WTC11 (cell line): Measurements from ENCODE around the gene KRTAP4-7.

Experiments
- ZNF232 ChIP-seq: sonication (generic); formaldehyde crosslinking; IDR thresholded peaks from 2 replicates; pipeline ENCODE4 v1.8.0; 2022; ENCODE audit warnings: mild to moderate bottlenecking, missing genetic modification reagents
- TF ChIP-seq, protein P1 (sequence below): sonication (generic); formaldehyde crosslinking; IDR thresholded peaks from 2 replicates; pipeline ENCODE4 v1.8.1; 2023; ENCODE audit warnings: mild to moderate bottlenecking, missing genetic modification reagents, moderate library complexity
- TF ChIP-seq, protein P2 (sequence below): fragments of 200-600 bp; IDR thresholded peaks from 2 replicates; pipeline ENCODE4 v1.8.0; 2022; ENCODE audit warnings: antibody characterized with exemption

DNA sequence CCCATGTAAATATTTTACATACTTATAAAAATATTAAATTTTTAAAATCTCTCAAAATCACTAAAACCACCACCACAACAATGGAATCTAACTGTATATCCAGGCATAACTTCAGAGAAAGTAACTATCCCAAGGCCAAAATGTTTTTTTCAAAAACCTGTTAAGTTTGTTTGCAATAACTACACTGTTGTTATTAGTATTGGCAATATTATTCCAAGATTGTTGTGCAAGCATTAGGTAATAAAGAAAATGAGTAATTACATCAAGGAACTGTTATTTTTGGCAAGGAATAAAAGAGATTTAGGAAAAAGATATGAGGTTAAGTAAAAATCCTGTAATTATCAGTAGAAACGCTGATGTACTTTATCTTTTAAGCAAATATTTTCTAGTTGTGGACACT lies 43.4 kb downstream of the KRTAP4-7 start:
- no peak for TF ChIP-seq ZNF232 (CRISPR knock-in tag)
- TF ChIP-seq, protein P1, sequence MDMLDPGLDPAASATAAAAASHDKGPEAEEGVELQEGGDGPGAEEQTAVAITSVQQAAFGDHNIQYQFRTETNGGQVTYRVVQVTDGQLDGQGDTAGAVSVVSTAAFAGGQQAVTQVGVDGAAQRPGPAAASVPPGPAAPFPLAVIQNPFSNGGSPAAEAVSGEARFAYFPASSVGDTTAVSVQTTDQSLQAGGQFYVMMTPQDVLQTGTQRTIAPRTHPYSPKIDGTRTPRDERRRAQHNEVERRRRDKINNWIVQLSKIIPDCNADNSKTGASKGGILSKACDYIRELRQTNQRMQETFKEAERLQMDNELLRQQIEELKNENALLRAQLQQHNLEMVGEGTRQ (CRISPR knock-in tag) = no peak
- TF ChIP-seq, protein P2, sequence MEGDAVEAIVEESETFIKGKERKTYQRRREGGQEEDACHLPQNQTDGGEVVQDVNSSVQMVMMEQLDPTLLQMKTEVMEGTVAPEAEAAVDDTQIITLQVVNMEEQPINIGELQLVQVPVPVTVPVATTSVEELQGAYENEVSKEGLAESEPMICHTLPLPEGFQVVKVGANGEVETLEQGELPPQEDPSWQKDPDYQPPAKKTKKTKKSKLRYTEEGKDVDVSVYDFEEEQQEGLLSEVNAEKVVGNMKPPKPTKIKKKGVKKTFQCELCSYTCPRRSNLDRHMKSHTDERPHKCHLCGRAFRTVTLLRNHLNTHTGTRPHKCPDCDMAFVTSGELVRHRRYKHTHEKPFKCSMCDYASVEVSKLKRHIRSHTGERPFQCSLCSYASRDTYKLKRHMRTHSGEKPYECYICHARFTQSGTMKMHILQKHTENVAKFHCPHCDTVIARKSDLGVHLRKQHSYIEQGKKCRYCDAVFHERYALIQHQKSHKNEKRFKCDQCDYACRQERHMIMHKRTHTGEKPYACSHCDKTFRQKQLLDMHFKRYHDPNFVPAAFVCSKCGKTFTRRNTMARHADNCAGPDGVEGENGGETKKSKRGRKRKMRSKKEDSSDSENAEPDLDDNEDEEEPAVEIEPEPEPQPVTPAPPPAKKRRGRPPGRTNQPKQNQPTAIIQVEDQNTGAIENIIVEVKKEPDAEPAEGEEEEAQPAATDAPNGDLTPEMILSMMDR = no peak
